Right ventricle myocardium superior (tissue), 1 donor: Measurements from ENCODE around the gene MAN1C1. TPM values are rescaled to one million over a fixed set of nuclear protein-coding genes. Genes with fewer than 3 reads are reported as not detected.

Experiments used
- ATAC-seq: fragments of 200-7000 bp; cut with Tn5 transposase; one replicate; pipeline ENCODE4 v1.9.1; 2020; ENCODE audit warnings: mild to moderate bottlenecking; ENCODE audit not compliant: poor library complexity
- DNase-seq: peaks from one replicate; pipeline ENCODE4 v3.0.0-alpha.2; 2020
- intact Hi-C: fragments of 100-400 bp; cut with DNase I; formaldehyde crosslinking; loops from one replicate; pipeline ENCODE4 v1.11.2; 2022
- total RNA-seq: library from RNA; stranded (reverse); fragmentation: NEBNext Ultra II Directional; extraction: Animal tissue kit (Norgen Biotek cat#: 25700); gene quantifications from one replicate; pipeline ENCODE4 v1.2.1, GENCODE V29; 2021
- donor health status: DM: no; HTN: yes; CAD: no; lungs with severe emphysema.

The MAN1C1 gene
- total RNA-seq, 1 donor from 2014 or later = 17.5 TPM

- DNase-seq (peak; percentile 70), ATAC-seq (peak; percentile 63)
- intact Hi-C loops = no loop called here
Observed at GRCh38 chr1:25711555-25712298, 95.1 kb downstream of the MAN1C1 start.

- no peak for DNase-seq
- no peak for ATAC-seq
- intact Hi-C loops = no loop called here
Observed at GRCh38 chr1:25712299-25712970, 95.8 kb downstream of the MAN1C1 start.

- ATAC-seq (no peak), DNase-seq (no peak)
- intact Hi-C loops = no loop called here
Observed at GRCh38 chr1:25713961-25714360, 97.4 kb downstream of the MAN1C1 start.

- intact Hi-C loops = no loop called here
- no peak for ATAC-seq
- no peak for DNase-seq
Observed at GRCh38 chr1:25714372-25714931, 97.9 kb downstream of the MAN1C1 start.

- DNase-seq (no peak), ATAC-seq (peak; percentile 26)
- intact Hi-C loops = no loop called here
Observed at GRCh38 chr1:25715888-25716287, 99.3 kb downstream of the MAN1C1 start.

GRCh38 chr1:25716320-25716719 is 99.7 kb downstream of the MAN1C1 start:
- DNase-seq (no peak), ATAC-seq (no peak)
- intact Hi-C loops = no loop called here

- intact Hi-C loops = no loop called here
Observed at GRCh38 chr1:25718732-25719131, 102.1 kb downstream of the MAN1C1 start.

GRCh38 chr1:25720624-25721023 is 104.0 kb downstream of the MAN1C1 start:
- DNase-seq (no peak), ATAC-seq (no peak)
- intact Hi-C loops = no loop called here

More at GRCh38 chr1:25718732-25719131, 102.1 kb downstream of the MAN1C1 start:
- ATAC-seq (no peak), DNase-seq (no peak)

GRCh38 chr1:25723250-25723880 is 106.8 kb downstream of the MAN1C1 start:
- intact Hi-C loops = no loop called here
- DNase-seq = no peak
- ATAC-seq = no peak

- intact Hi-C loops = no loop called here
- ATAC-seq = no peak
- no peak for DNase-seq
Observed at GRCh38 chr1:25724201-25724600, 107.6 kb downstream of the MAN1C1 start.

GRCh38 chr1:25724966-25725365 is 108.4 kb downstream of the MAN1C1 start:
- DNase-seq = no peak
- no peak for ATAC-seq
- intact Hi-C loops = no loop called here

GRCh38 chr1:25725482-25725881 is 108.9 kb downstream of the MAN1C1 start:
- intact Hi-C loops = no loop called here
- DNase-seq = no peak

GRCh38 chr1:25727088-25727487 is 110.5 kb downstream of the MAN1C1 start:
- DNase-seq (no peak), ATAC-seq (peak; percentile 3)
- intact Hi-C loops = no loop called here

More at GRCh38 chr1:25725482-25725881, 108.9 kb downstream of the MAN1C1 start:
- no peak for ATAC-seq

GRCh38 chr1:25727635-25728286 is 111.2 kb downstream of the MAN1C1 start:
- ATAC-seq = peak; percentile 89
- DNase-seq = peak; percentile 85
- intact Hi-C loops = no loop called here

GRCh38 chr1:25728301-25728935 is 111.8 kb downstream of the MAN1C1 start:
- intact Hi-C loops = no loop called here
- ATAC-seq = no peak
- DNase-seq = no peak

- no peak for DNase-seq
- intact Hi-C loops = no loop called here
- ATAC-seq = no peak
Observed at GRCh38 chr1:25729045-25729444, 112.5 kb downstream of the MAN1C1 start.

- intact Hi-C loops = no loop called here
- DNase-seq (no peak), ATAC-seq (no peak)
Observed at GRCh38 chr1:25729790-25730644, 113.4 kb downstream of the MAN1C1 start.

- intact Hi-C loops = no loop called here
- ATAC-seq (no peak), DNase-seq (no peak)
Observed at GRCh38 chr1:25731148-25731547, 114.6 kb downstream of the MAN1C1 start.
